ENCODE data around the gene MAD1L1. TPM values are rescaled to one million over a fixed set of nuclear protein-coding genes. Genes with fewer than 3 reads are reported as not detected.

The MAD1L1 gene
- total RNA-seq, 1 experiment from 2014 or later: 50.8 TPM

DNA sequence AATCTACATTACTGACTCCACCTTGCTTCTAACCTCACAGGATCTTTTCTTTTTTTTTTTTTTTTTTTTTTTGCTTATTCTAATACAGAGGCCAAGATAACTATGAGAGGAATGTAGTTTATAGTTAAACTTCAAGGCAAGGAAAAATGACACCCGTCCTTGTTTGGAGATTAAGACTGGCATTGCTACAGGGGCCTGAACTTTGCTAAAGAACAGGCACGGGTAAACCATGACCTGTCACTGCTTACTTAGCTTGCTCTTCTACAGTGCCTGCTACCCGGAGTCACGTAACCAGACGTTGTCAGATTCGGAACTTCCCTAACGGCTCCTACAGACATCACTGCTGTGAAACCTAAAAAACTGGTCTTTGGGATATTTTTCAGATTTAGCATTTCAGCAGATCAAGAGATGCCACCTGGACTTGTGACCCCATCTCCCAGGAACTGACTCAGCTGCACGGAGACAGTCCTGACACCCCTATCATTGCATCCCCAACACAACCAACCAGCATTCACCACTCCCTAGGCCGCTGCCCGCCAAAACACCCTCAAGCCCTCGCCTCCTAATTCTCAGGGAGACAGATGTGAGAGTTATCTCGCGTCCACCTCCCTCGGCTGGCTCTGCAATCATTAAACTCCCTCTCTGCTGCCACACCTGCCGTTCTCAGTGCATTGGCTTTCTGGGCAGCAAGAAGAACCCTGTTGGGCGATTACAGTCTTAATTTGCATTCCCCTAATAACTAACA lies 27.5 kb downstream of the MAD1L1 start:
- ChIA-PET POLR2A (ENCODE audit: unreplicated experiment) (no interaction called here), CTCF (no interaction called here)
- no peaks in the 10 kb centered on the region for H3K27me3 ChIP-seq (ENCODE audit: insufficient read depth, low read depth)
- no peaks in the 10 kb centered on the region for H3K36me3 ChIP-seq (ENCODE audit: low read depth)
- H3K27ac ChIP-seq: no peak overlapping the region
- no peak overlapping the region for H3K4me3 ChIP-seq
- no TSS peak for BruUV-seq (replicated peaks)
- H2AFZ ChIP-seq: no peak overlapping the region
- H3K4me2 ChIP-seq: no peak overlapping the region
- H3F3A ChIP-seq (ENCODE audit: insufficient read depth, low read depth): no peaks in the 10 kb centered on the region
- intact Hi-C loops (cut with micrococcal nuclease; ENCODE audit: unreplicated experiment): loop anchor here (5.0 to 10.0 kb wide), 2 partner anchors 540 to 628 kb away; no protein-coding TSS in a partner anchor
- 0 out of 2 replicates have a peak, but pooled peaks cover 5% of the 10 kb centered on the region for H4K20me1 ChIP-seq (ENCODE audit: insufficient read depth)
- no peaks in the 10 kb centered on the region for H3K9me3 ChIP-seq (ENCODE audit: insufficient read depth, low read depth)
- H3K4me1 ChIP-seq (replicated peaks; ENCODE audit: insufficient read depth): no peaks in the 10 kb centered on the region
- no peak for DNase-seq
- TF ChIP-seq, protein P1, sequence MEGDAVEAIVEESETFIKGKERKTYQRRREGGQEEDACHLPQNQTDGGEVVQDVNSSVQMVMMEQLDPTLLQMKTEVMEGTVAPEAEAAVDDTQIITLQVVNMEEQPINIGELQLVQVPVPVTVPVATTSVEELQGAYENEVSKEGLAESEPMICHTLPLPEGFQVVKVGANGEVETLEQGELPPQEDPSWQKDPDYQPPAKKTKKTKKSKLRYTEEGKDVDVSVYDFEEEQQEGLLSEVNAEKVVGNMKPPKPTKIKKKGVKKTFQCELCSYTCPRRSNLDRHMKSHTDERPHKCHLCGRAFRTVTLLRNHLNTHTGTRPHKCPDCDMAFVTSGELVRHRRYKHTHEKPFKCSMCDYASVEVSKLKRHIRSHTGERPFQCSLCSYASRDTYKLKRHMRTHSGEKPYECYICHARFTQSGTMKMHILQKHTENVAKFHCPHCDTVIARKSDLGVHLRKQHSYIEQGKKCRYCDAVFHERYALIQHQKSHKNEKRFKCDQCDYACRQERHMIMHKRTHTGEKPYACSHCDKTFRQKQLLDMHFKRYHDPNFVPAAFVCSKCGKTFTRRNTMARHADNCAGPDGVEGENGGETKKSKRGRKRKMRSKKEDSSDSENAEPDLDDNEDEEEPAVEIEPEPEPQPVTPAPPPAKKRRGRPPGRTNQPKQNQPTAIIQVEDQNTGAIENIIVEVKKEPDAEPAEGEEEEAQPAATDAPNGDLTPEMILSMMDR (conservative IDR thresholded peaks at IDR 0.05): no peak
- TF ChIP-seq EZH2 (IDR thresholded peaks at IDR 0.05; ENCODE audit: low read depth): no peak
- no peaks in the 10 kb centered on the region for H3K79me2 ChIP-seq (ENCODE audit: low read depth)
- no peaks in the 10 kb centered on the region for H3K9me2 ChIP-seq (ENCODE audit: insufficient read depth)

DNA sequence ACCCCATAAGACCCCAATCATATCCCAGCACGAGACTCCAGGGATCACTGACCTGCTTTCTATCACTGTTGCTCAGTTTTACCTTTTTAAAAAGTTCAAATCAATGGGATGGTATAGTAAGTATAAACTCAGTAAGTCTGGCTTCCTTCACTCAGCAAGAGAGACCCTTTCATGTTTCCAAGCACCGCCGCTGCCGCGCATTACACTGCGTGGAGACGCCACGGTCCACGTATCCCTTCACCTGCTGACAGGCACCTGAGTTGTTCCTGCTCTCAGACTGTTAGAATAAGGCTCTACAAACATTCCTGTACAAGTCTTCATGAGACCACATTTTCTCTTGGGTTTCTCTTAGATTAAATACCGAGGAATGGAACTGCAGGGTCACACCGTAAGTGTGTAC lies 28.3 kb downstream of the MAD1L1 start:
- H3K36me3 ChIP-seq (ENCODE audit: low read depth): no peaks in the 10 kb centered on the region
- no peaks in the 10 kb centered on the region for H3K9me2 ChIP-seq (ENCODE audit: insufficient read depth)
- no peaks in the 10 kb centered on the region for H3K9me3 ChIP-seq (ENCODE audit: insufficient read depth, low read depth)
- no peak overlapping the region for H2AFZ ChIP-seq
- BruUV-seq (replicated peaks): no TSS peak
- 0 out of 2 replicates have a peak, but pooled peaks cover 5% of the 10 kb centered on the region for H4K20me1 ChIP-seq (ENCODE audit: insufficient read depth)
- no peaks in the 10 kb centered on the region for H3K79me2 ChIP-seq (ENCODE audit: low read depth)
- POLR2A ChIA-PET (ENCODE audit: unreplicated experiment): no interaction called here
- CTCF ChIA-PET: no interaction called here
- no peaks in the 10 kb centered on the region for H3K27me3 ChIP-seq (ENCODE audit: insufficient read depth, low read depth)
- no peak overlapping the region for H3K27ac ChIP-seq
- no peak overlapping the region for H3K4me2 ChIP-seq
- no peaks in the 10 kb centered on the region for H3K4me1 ChIP-seq (replicated peaks; ENCODE audit: insufficient read depth)
- TF ChIP-seq EZH2 (IDR thresholded peaks at IDR 0.05; ENCODE audit: low read depth): no peak
- TF ChIP-seq, protein P1 (conservative IDR thresholded peaks at IDR 0.05): no peak
- H3K4me3 ChIP-seq: no peak overlapping the region
- no peak for DNase-seq
- H3F3A ChIP-seq (ENCODE audit: insufficient read depth, low read depth): no peaks in the 10 kb centered on the region
- intact Hi-C loops (cut with micrococcal nuclease; ENCODE audit: unreplicated experiment): loop anchor here (10.0 kb wide), 1 partner anchor 540 kb away; no protein-coding TSS in a partner anchor

DNA sequence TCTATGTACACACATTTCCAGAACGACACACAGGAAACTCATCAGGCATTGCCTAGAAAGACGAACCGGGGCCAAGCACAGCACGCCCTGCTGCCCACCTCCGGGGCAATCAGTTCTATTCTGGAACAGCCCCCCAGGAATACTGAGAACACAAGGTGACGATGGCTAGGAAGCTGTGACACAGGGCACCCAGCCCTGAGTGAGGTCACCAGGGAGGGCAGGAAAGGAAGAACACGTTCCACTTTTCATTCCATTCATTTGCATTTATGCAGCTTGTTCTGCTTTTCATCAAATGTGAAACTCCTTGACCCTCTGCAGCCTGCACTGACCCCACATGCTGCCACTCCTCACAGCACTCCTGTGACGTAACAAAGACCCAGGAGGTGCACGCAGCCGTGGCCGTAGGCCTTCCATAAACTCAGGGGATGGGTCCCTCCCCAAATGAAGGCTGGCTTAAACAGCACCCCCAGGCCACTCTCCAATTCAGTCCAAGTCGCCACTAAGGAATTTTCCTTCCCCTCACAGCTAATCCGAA lies 28.9 kb downstream of the MAD1L1 start:
- Histone ChIP-seq H2AFZ (no peak overlapping the region), H4K20me1 (ENCODE audit: insufficient read depth) (0 out of 2 replicates have a peak, but pooled peaks cover 5% of the 10 kb centered on the region), H3K4me1 (replicated peaks; ENCODE audit: insufficient read depth) (no peaks in the 10 kb centered on the region), H3K27ac (no peak overlapping the region), H3K9me2 (ENCODE audit: insufficient read depth) (no peaks in the 10 kb centered on the region), H3K4me2 (no peak overlapping the region), H3K27me3 (ENCODE audit: insufficient read depth, low read depth) (no peaks in the 10 kb centered on the region), H3K36me3 (ENCODE audit: low read depth) (0 out of 2 replicates have a peak, but pooled peaks cover 3% of the 10 kb centered on the region), H3K9me3 (ENCODE audit: insufficient read depth, low read depth) (no peaks in the 10 kb centered on the region), H3K79me2 (ENCODE audit: low read depth) (no peaks in the 10 kb centered on the region), H3K4me3 (no peak overlapping the region), H3F3A (ENCODE audit: insufficient read depth, low read depth) (no peaks in the 10 kb centered on the region)
- POLR2A ChIA-PET (ENCODE audit: unreplicated experiment): no interaction called here
- BruUV-seq (replicated peaks): no TSS peak
- CTCF ChIA-PET: interaction anchor here (0.6 kb wide), 1 partner anchor 22 kb away, joined by 3 read pairs; no protein-coding TSS in a partner anchor
- no peak for DNase-seq
- TF ChIP-seq, protein P1 (conservative IDR thresholded peaks at IDR 0.05): no peak
- TF ChIP-seq EZH2 (IDR thresholded peaks at IDR 0.05; ENCODE audit: low read depth): no peak
- intact Hi-C loops (cut with micrococcal nuclease; ENCODE audit: unreplicated experiment): loop anchor here (10.0 kb wide), 1 partner anchor 539 kb away; no protein-coding TSS in a partner anchor

Measured in PC-9 (cell line).